Stomach (tissue), 4 donors: ENCODE measurements around the gene STARD7.

ENCODE experiments used
- CTCF ChIP-seq, 7 experiments: fragments of 450-650 bp in 4 of 7; fragments of 200-600 bp in 3 of 7; sonication (generic) in 3 of 7; IDR thresholded peaks; one replicate each; pipeline ENCODE4 v1.5.1; 2016 to 2019; ENCODE audit warnings: antibody characterized with exemption in 7 of 7, control low read depth in 2 of 7, mild to moderate bottlenecking in 1 of 7
- POLR2A ChIP-seq, 4 donors: fragments of 450-650 bp; IDR thresholded peaks; one replicate each; pipeline ENCODE4 v1.6.1; 2016; ENCODE audit warnings: antibody characterized with exemption in 4 of 4, control low read depth in 2 of 4, mild to moderate bottlenecking in 1 of 4, moderate library complexity in 1 of 4
- POLR2AphosphoS5 ChIP-seq, 3 donors: sonication (generic); formaldehyde crosslinking; IDR thresholded peaks; one replicate each; pipeline ENCODE4 v1.6.1; 2016; ENCODE audit warnings: antibody characterized with exemption in 3 of 3

- TF ChIP-seq CTCF (IDR thresholded peaks at IDR 0.05) (peak in 1 of 7 experiments; percentile 9), POLR2A (IDR thresholded peaks at IDR 0.05) (peak in 1 of 4 donors; percentile 54), POLR2AphosphoS5 (IDR thresholded peaks at IDR 0.05) (peak; percentile 1 to 88 (median 80))
These were observed 63.4 kb downstream of the STARD7 start, which contains the start of gene DUSP2 for GRCh38 chr2:96145036-96145847.
